ENCODE data around the gene ALOX12. TPM values are rescaled to one million over a fixed set of nuclear protein-coding genes. Genes with fewer than 3 reads are reported as not detected.
"Not testable (repeated sequence)": the region's sequence is repeated elsewhere in the genome, so short reads cannot be mapped to it uniquely, and the experiment has no call there.

The ALOX12 gene
- total RNA-seq, 4 donors from 2014 or later = 0.25 TPM; not detected in 3

GRCh38 chr17:7047566-7047965 is 51.7 kb downstream of the ALOX12 start:
- DNase-seq (ENCODE audit: low spot score) (no peak), ATAC-seq (ENCODE audit: low FRiP score) (no peak)
- TF ChIP-seq, protein P1, sequence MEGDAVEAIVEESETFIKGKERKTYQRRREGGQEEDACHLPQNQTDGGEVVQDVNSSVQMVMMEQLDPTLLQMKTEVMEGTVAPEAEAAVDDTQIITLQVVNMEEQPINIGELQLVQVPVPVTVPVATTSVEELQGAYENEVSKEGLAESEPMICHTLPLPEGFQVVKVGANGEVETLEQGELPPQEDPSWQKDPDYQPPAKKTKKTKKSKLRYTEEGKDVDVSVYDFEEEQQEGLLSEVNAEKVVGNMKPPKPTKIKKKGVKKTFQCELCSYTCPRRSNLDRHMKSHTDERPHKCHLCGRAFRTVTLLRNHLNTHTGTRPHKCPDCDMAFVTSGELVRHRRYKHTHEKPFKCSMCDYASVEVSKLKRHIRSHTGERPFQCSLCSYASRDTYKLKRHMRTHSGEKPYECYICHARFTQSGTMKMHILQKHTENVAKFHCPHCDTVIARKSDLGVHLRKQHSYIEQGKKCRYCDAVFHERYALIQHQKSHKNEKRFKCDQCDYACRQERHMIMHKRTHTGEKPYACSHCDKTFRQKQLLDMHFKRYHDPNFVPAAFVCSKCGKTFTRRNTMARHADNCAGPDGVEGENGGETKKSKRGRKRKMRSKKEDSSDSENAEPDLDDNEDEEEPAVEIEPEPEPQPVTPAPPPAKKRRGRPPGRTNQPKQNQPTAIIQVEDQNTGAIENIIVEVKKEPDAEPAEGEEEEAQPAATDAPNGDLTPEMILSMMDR (IDR thresholded peaks at IDR 0.05) = no peak

DNA sequence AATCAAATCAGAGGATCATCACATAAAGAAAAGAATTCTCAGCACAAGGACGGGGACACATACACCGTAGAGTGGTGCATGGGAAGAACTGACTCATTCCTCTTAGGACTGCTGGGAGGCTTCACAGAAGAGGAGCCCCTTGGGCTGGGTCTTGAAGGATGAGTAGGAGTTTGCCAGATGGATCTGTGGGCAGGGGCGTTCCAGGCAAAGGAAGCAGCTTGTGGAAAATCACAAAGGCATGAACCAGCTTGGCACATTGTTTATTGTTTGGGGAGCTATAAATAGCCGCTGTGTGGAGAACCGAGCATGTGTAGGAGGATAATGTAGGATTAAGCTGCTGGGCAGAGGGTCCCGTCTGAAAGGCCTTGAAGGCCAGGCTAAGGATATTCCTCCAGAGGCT is 53.1 kb downstream of the ALOX12 start:
- ATAC-seq (ENCODE audit: low FRiP score) (no peak), DNase-seq (ENCODE audit: low spot score) (no peak)
- TF ChIP-seq, protein P1 (IDR thresholded peaks at IDR 0.05) = no peak

- not testable (repeated sequence) for ATAC-seq (ENCODE audit: low FRiP score); DNase-seq (ENCODE audit: low spot score)
Measured at GRCh38 chr17:7050583-7050982, 54.7 kb downstream of the ALOX12 start.

GRCh38 chr17:7056386-7056785 is 60.5 kb downstream of the ALOX12 start:
- ATAC-seq (ENCODE audit: low FRiP score) (no peak), DNase-seq (ENCODE audit: low spot score) (no peak)
- TF ChIP-seq, protein P1 (IDR thresholded peaks at IDR 0.05) = no peak

- TF ChIP-seq, protein P1 (IDR thresholded peaks at IDR 0.05) = no peak
- DNase-seq (ENCODE audit: low spot score) (no peak), ATAC-seq (ENCODE audit: low FRiP score) (no peak)
Measured at GRCh38 chr17:7058831-7059447, 63.1 kb downstream of the ALOX12 start.

Small RNAs within 50 kb of the gene (small RNA-seq; reads per million reads assigned to genes)
- not detected for gene AC120057.1

Other genes starting within 250 kb of the ALOX12 start
- 100 to 1,000 TPM in 1 of 4 donors, 10 to 100 TPM in 3; 17.5 to 201 (median 33.6) TPM for gene XAF1, start 240.0 kb upstream of the ALOX12 start, total RNA-seq
- 1 to 10 TPM in 2 of 4 donors, under 1 TPM in 1, not detected in 1; 0.75 to 1.1 (median 1.0) TPM for gene FBXO39, start 219.8 kb upstream of the ALOX12 start, total RNA-seq
- gene TEKT1, start 164.3 kb upstream of the ALOX12 start, total RNA-seq = not detected
- gene RNASEK, start 16.6 kb downstream of the ALOX12 start, total RNA-seq = 100 to 1,000 TPM in 3 of 4 donors, 10 to 100 TPM in 1; 34.4 to 253 (median 130) TPM
- 10 to 100 TPM in 1 of 4 donors, 1 to 10 TPM in 3; 4.6 to 11.2 (median 8.2) TPM for gene BCL6B, start 27.0 kb downstream of the ALOX12 start, total RNA-seq
- gene SLC16A13, start 40.0 kb downstream of the ALOX12 start, total RNA-seq = 1 to 10 TPM in 3 of 4 donors, under 1 TPM in 1; 0.74 to 2.2 (median 1.5) TPM
- gene SLC16A11, start 48.0 kb downstream of the ALOX12 start, total RNA-seq = under 1 TPM in 3 of 4 donors, not detected in 1; 0.44 to 0.60 (median 0.47) TPM
- 10 to 100 TPM in 3 of 4 donors, 1 to 10 TPM in 1; 7.2 to 21.7 (median 15.7) TPM for gene CLEC10A, start 84.2 kb downstream of the ALOX12 start, total RNA-seq
- 1 to 10 TPM in 2 of 4 donors, under 1 TPM in 1, not detected in 1; 0.84 to 3.1 (median 1.6) TPM for gene ASGR2, start 118.8 kb downstream of the ALOX12 start, total RNA-seq
- gene ASGR1, start 183.3 kb downstream of the ALOX12 start, total RNA-seq = 1 to 10 TPM in 3 of 4 donors, under 1 TPM in 1; 0.56 to 2.5 (median 1.4) TPM
- gene DLG4, start 223.8 kb downstream of the ALOX12 start, total RNA-seq = 10 to 100 TPM in 3 of 4 donors, 1 to 10 TPM in 1; 8.7 to 12.5 (median 11.6) TPM
- gene ACADVL, start 223.9 kb downstream of the ALOX12 start, total RNA-seq = 100 to 1,000 TPM; 677 to 996 (median 722) TPM
- gene DVL2, start 238.5 kb downstream of the ALOX12 start, total RNA-seq = 10 to 100 TPM; 22.7 to 41.6 (median 23.6) TPM
- gene PHF23, start 243.4 kb downstream of the ALOX12 start, total RNA-seq = 10 to 100 TPM; 22.1 to 43.8 (median 28.9) TPM
- 100 to 1,000 TPM; 316 to 526 (median 376) TPM for gene GABARAP, start 246.4 kb downstream of the ALOX12 start, total RNA-seq